PC-3 (cell line): ENCODE measurements around the gene TMEM87B. TPM values are rescaled to one million over a fixed set of nuclear protein-coding genes. Genes with fewer than 3 reads are reported as not detected.

ENCODE experiments used
- ATAC-seq: fragments of 200-7000 bp; cut with Tn5 transposase; 2 replicates; pipeline ENCODE4 v1.9.1; 2020; ENCODE audit warnings: mild to moderate bottlenecking, moderate library complexity
- BruUV-seq: library from RNA; stranded (reverse); fragments of 400-500 nt; replicated peaks from 2 replicates; lab custom pipeline; 2021; lab: Mats Ljungman, UMichigan
- CTCF ChIA-PET: fragments of 300-600 bp; sonication (Branson Sonifier 250); formaldehyde crosslinking; loops from one replicate; lab custom pipeline; 2022; ENCODE audit warnings: antibody characterized with exemption; lab: Charles Lee
- POLR2A ChIA-PET: fragments of 300-600 bp; sonication (Branson Sonifier 250); formaldehyde crosslinking; loops from one replicate; lab custom pipeline; 2022; ENCODE audit warnings: antibody characterized with exemption; ENCODE audit not compliant: unreplicated experiment; lab: Charles Lee
- DNase-seq: peaks from one replicate; pipeline ENCODE4 v3.0.0-alpha.2; 2015
- H2AFZ ChIP-seq: fragments of 300-600 bp; sonication (generic); 2 replicates; pipeline ENCODE4 v1.6.0; 2016; ENCODE audit warnings: antibody characterized with exemption, low read length
- H3F3A ChIP-seq: fragments of 300-600 bp; sonication (generic); one replicate; pipeline ENCODE4 v1.6.0; 2017; ENCODE audit warnings: antibody characterized with exemption, low read length, control low read depth, mild to moderate bottlenecking; ENCODE audit not compliant: unreplicated experiment
- H3K27ac ChIP-seq: fragments of 300-600 bp; sonication (generic); 2 replicates; pipeline ENCODE4 v1.5.1; 2016; ENCODE audit warnings: mild to moderate bottlenecking, low read length
- H3K27me3 ChIP-seq: fragments of 300-600 bp; sonication (generic); 2 replicates; pipeline ENCODE4 v1.6.1; 2016; ENCODE audit warnings: low read length, mixed read lengths
- H3K36me3 ChIP-seq: fragments of 300-600 bp; sonication (generic); 2 replicates; pipeline ENCODE4 v1.6.1; 2016; ENCODE audit warnings: low read depth, mixed run types, low read length, mixed read lengths
- H3K4me1 ChIP-seq: fragments of 300-600 bp; sonication (generic); 2 replicates; pipeline ENCODE4 v1.5.1; 2016; ENCODE audit warnings: low read length; ENCODE audit not compliant: insufficient read depth
- H3K4me2 ChIP-seq: fragments of 300-600 bp; sonication (generic); 2 replicates; pipeline ENCODE4 v1.6.0; 2016; ENCODE audit warnings: low read length
- H3K4me3 ChIP-seq: fragments of 300-600 bp; sonication (generic); 2 replicates; pipeline ENCODE4 v1.5.1; 2016; ENCODE audit warnings: mild to moderate bottlenecking, low read length, mixed read lengths
- H3K79me2 ChIP-seq: fragments of 300-600 bp; sonication (generic); 2 replicates; pipeline ENCODE4 v1.6.1; 2017; ENCODE audit warnings: low read length, mixed read lengths
- H3K9ac ChIP-seq: fragments of 300-600 bp; sonication (generic); 2 replicates; pipeline ENCODE4 v1.6.0; 2016; ENCODE audit warnings: mild to moderate bottlenecking, low read length
- H3K9me2 ChIP-seq: fragments of 300-600 bp; sonication (generic); replicated peaks from 2 replicates; pipeline ENCODE4 v1.6.1; 2016; ENCODE audit warnings: mixed run types, low read length, mixed read lengths
- H3K9me3 ChIP-seq: fragments of 300-600 bp; sonication (generic); 2 replicates; pipeline ENCODE4 v1.6.1; 2016; ENCODE audit warnings: low read length, mixed read lengths
- H4K20me1 ChIP-seq: fragments of 300-600 bp; sonication (generic); 2 replicates; pipeline ENCODE4 v1.6.1; 2016; ENCODE audit warnings: low read length, mixed read lengths
- CTCF ChIP-seq: fragments of 300-600 bp; sonication (generic); conservative IDR thresholded peaks from 2 replicates; pipeline ENCODE4 v1.5.1; 2017; ENCODE audit warnings: antibody characterized with exemption, low read depth, mild to moderate bottlenecking, low read length
- EZH2 ChIP-seq: fragments of 300-600 bp; sonication (generic); IDR thresholded peaks from one replicate; pipeline ENCODE4 v1.6.1; 2017; ENCODE audit warnings: antibody characterized with exemption, mild to moderate bottlenecking, low read length; ENCODE audit not compliant: unreplicated experiment
- EZH2phosphoT487 ChIP-seq: fragments of 300-600 bp; sonication (generic); IDR thresholded peaks from 2 replicates; pipeline ENCODE4 v1.6.1; 2018; ENCODE audit warnings: mild to moderate bottlenecking, antibody characterized with exemption, low read length, borderline replicate concordance
- intact Hi-C: fragments of 100-400 bp; cut with micrococcal nuclease; formaldehyde crosslinking; loops from 2 replicates; pipeline ENCODE4 v1.9.0; 2023
- total RNA-seq: library from RNA; depleted of rRNA; stranded (reverse); fragments of >200 nt; gene quantifications from 2 replicates; pipeline ENCODE4 v1.2.3, GENCODE V29; 2014

The TMEM87B gene
- total RNA-seq, 1 experiment from 2014 or later: 11.2 TPM

- peak; percentile 82 for DNase-seq
- Histone ChIP-seq H3F3A (no peaks in the 10 kb centered on the region), H3K4me1 (peaks cover 31% of the 10 kb centered on the region), H3K36me3 (no peaks in the 10 kb centered on the region), H3K4me3 (no peak overlapping the region), H3K27me3 (no peaks in the 10 kb centered on the region), H3K4me2 (peak overlapping the region; percentile 63), H3K9me3 (no peaks in the 10 kb centered on the region), H4K20me1 (no peaks in the 10 kb centered on the region), H3K79me2 (no peaks in the 10 kb centered on the region), H3K9me2 (no peaks in the 10 kb centered on the region), H2AFZ (no peak overlapping the region), H3K27ac (peak overlapping the region; percentile 38; the same call in 1 of the 2 replicates), H3K9ac (no peak overlapping the region)
- TF ChIP-seq EZH2phosphoT487 (no peak), CTCF (no peak), EZH2 (no peak)
- peak; percentile 91 for ATAC-seq
- intact Hi-C loops: no loop called here
- ChIA-PET CTCF (no interaction called here), POLR2A (no interaction called here)
- no TSS peak for BruUV-seq
These were observed 49.0 kb upstream of the TMEM87B start for GRCh38 chr2:112006076-112006410.

GRCh38 chr2:112007493-112007892 is 47.6 kb upstream of the TMEM87B start:
- Histone ChIP-seq H3K9me3 (no peaks in the 10 kb centered on the region), H3K27ac (no peak overlapping the region), H3K9me2 (no peaks in the 10 kb centered on the region), H4K20me1 (no peaks in the 10 kb centered on the region), H3K4me1 (peaks cover 21% of the 10 kb centered on the region), H3K27me3 (no peaks in the 10 kb centered on the region), H3K4me3 (no peak overlapping the region), H3K36me3 (no peaks in the 10 kb centered on the region), H3K9ac (no peak overlapping the region), H3K79me2 (no peaks in the 10 kb centered on the region), H2AFZ (no peak overlapping the region), H3K4me2 (no peak overlapping the region), H3F3A (no peaks in the 10 kb centered on the region)
- BruUV-seq: no TSS peak
- intact Hi-C loops: no loop called here
- DNase-seq (no peak), ATAC-seq (no peak)
- ChIA-PET CTCF (no interaction called here), POLR2A (no interaction called here)
- no peak for TF ChIP-seq CTCF
- TF ChIP-seq EZH2: no peak
- TF ChIP-seq EZH2phosphoT487: no peak

GRCh38 chr2:112008910-112009485 is 46.1 kb upstream of the TMEM87B start:
- CTCF ChIA-PET: no interaction called here
- H3K4me1 ChIP-seq: peaks cover 21% of the 10 kb centered on the region
- no peaks in the 10 kb centered on the region for H3F3A ChIP-seq
- no peaks in the 10 kb centered on the region for H3K36me3 ChIP-seq
- no peaks in the 10 kb centered on the region for H4K20me1 ChIP-seq
- H3K79me2 ChIP-seq: no peaks in the 10 kb centered on the region
- DNase-seq (no peak), ATAC-seq (no peak)
- H3K27ac ChIP-seq: no peak overlapping the region
- H3K4me2 ChIP-seq: no peak overlapping the region
- no peaks in the 10 kb centered on the region for H3K27me3 ChIP-seq
- TF ChIP-seq EZH2phosphoT487 (no peak), CTCF (no peak), EZH2 (no peak)
- intact Hi-C loops: no loop called here
- POLR2A ChIA-PET: no interaction called here
- H3K9ac ChIP-seq: no peak overlapping the region
- H2AFZ ChIP-seq: no peak overlapping the region
- H3K9me3 ChIP-seq: no peaks in the 10 kb centered on the region
- BruUV-seq: no TSS peak
- H3K9me2 ChIP-seq: no peaks in the 10 kb centered on the region
- no peak overlapping the region for H3K4me3 ChIP-seq
